Measurements from ENCODE around the gene ZNF205. TPM values are rescaled to one million over a fixed set of nuclear protein-coding genes. Genes with fewer than 3 reads are reported as not detected.
"Not testable (repeated sequence)": the region's sequence is repeated elsewhere in the genome, so short reads cannot be mapped to it uniquely, and the experiment has no call there.

ZNF205 gene
- total RNA-seq, 1 experiment from 2014 or later = 12.1 TPM

- Mint-ChIP-seq H3K36me3 (ENCODE audit: insufficient read depth, unreplicated experiment) (no peaks in the 10 kb centered on the region), H3K27ac (ENCODE audit: low read depth, unreplicated experiment) (no peak overlapping the region), H3K4me1 (ENCODE audit: insufficient read depth, unreplicated experiment) (no peaks in the 10 kb centered on the region), H3K9me3 (ENCODE audit: unreplicated experiment) (no peaks in the 10 kb centered on the region), H3K27me3 (ENCODE audit: insufficient read depth, unreplicated experiment) (peaks cover 37% of the 10 kb centered on the region), H3K4me3 (ENCODE audit: unreplicated experiment) (no peak overlapping the region)
- no TSS peak for BruUV-seq (replicated peaks)
- DNase-seq (ENCODE audit: unreplicated experiment) = no peak
- intact Hi-C loops (cut with micrococcal nuclease) = no loop called here
- CTCF ChIA-PET = no interaction called here
- POLR2A ChIA-PET = interaction anchor here (0.6 to 1.2 kb wide), 3 partner anchors 19 to 26 kb away, joined by 3 read pairs; partner anchors contain the start of gene ZSCAN10
- TF ChIP-seq CTCF (IDR thresholded peaks at IDR 0.05; ENCODE audit: unreplicated experiment) = no peak
Observed at GRCh38 chr16:3080024-3080423, 32.4 kb upstream of the ZNF205 start.

- H3K9me3 Mint-ChIP-seq (ENCODE audit: unreplicated experiment); DNase-seq (ENCODE audit: unreplicated experiment); CTCF ChIA-PET; H3K4me3 Mint-ChIP-seq (ENCODE audit: unreplicated experiment); intact Hi-C loops (cut with micrococcal nuclease); BruUV-seq (replicated peaks); H3K4me1 Mint-ChIP-seq (ENCODE audit: insufficient read depth, unreplicated experiment); H3K27ac Mint-ChIP-seq (ENCODE audit: low read depth, unreplicated experiment); H3K36me3 Mint-ChIP-seq (ENCODE audit: insufficient read depth, unreplicated experiment): not testable (repeated sequence)
- H3K27me3 Mint-ChIP-seq (ENCODE audit: insufficient read depth, unreplicated experiment) = peaks cover 37% of the 10 kb centered on the region
- POLR2A ChIA-PET = interaction anchor here (0.6 kb wide), 1 partner anchor 50 kb away, joined by 3 read pairs; no protein-coding TSS in a partner anchor
Observed at GRCh38 chr16:3081957-3082356, 30.4 kb upstream of the ZNF205 start.

GRCh38 chr16:3083408-3083807, 29.0 kb upstream of the ZNF205 start:
- BruUV-seq (replicated peaks); H3K9me3 Mint-ChIP-seq (ENCODE audit: unreplicated experiment); H3K4me3 Mint-ChIP-seq (ENCODE audit: unreplicated experiment); H3K27ac Mint-ChIP-seq (ENCODE audit: low read depth, unreplicated experiment); intact Hi-C loops (cut with micrococcal nuclease); DNase-seq (ENCODE audit: unreplicated experiment); H3K4me1 Mint-ChIP-seq (ENCODE audit: insufficient read depth, unreplicated experiment); POLR2A ChIA-PET; H3K36me3 Mint-ChIP-seq (ENCODE audit: insufficient read depth, unreplicated experiment): not testable (repeated sequence)
- CTCF ChIA-PET = interaction anchor here (0.6 kb wide), 1 partner anchor 13 kb away, joined by 3 read pairs; no protein-coding TSS in a partner anchor
- peaks cover 29% of the 10 kb centered on the region for H3K27me3 Mint-ChIP-seq (ENCODE audit: insufficient read depth, unreplicated experiment)

GRCh38 chr16:3084491-3084890, 27.9 kb upstream of the ZNF205 start:
- H3K4me3 Mint-ChIP-seq (ENCODE audit: unreplicated experiment) = no peak overlapping the region
- H3K36me3 Mint-ChIP-seq (ENCODE audit: insufficient read depth, unreplicated experiment) = no peaks in the 10 kb centered on the region
- TF ChIP-seq CTCF (IDR thresholded peaks at IDR 0.05; ENCODE audit: unreplicated experiment) = no peak
- POLR2A ChIA-PET = no interaction called here
- peaks cover 18% of the 10 kb centered on the region for H3K27me3 Mint-ChIP-seq (ENCODE audit: insufficient read depth, unreplicated experiment)
- no peaks in the 10 kb centered on the region for H3K4me1 Mint-ChIP-seq (ENCODE audit: insufficient read depth, unreplicated experiment)
- CTCF ChIA-PET = no interaction called here
- DNase-seq (ENCODE audit: unreplicated experiment) = no peak
- H3K9me3 Mint-ChIP-seq (ENCODE audit: unreplicated experiment) = no peaks in the 10 kb centered on the region
- intact Hi-C loops (cut with micrococcal nuclease) = no loop called here
- no peak overlapping the region for H3K27ac Mint-ChIP-seq (ENCODE audit: low read depth, unreplicated experiment)
- no TSS peak for BruUV-seq (replicated peaks)

DNA sequence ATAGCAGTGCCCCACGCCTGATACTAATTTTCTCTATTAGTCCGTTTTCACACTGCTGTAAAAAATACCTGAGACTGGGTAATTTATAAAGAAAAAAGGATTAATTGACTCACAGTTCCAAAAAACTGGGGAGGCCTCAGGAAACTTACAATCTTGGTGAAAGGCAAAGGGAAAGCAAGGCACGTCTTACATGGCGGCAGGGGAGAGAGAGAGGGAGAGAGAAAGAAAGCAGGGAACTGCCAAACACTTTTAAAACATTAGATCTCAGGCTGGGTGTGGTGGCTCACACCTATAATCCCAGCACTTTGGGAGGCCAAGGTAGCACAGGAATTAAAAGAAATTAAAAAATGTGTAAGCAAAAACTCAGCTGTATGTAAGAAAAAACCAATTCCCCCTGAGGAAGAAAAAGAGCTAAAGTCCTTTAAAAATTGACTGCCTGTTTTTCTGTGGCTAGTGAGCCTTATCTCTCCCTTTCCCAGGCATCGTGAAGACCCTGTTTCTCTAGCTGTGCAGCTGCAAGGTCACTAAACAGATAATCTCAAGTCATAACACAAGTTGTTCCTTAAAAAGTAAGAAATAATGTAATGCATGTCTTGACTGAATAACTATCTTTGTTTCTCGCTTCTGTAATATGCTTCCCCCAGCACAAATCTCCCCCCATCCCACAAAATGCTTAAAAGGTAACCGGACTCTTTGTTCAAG, 27.3 kb upstream of the ZNF205 start:
- CTCF ChIA-PET = no interaction called here
- POLR2A ChIA-PET = no interaction called here
- no TSS peak for BruUV-seq (replicated peaks)
- intact Hi-C loops (cut with micrococcal nuclease) = no loop called here
- H3K4me1 Mint-ChIP-seq (ENCODE audit: insufficient read depth, unreplicated experiment) = no peaks in the 10 kb centered on the region
- H3K4me3 Mint-ChIP-seq (ENCODE audit: unreplicated experiment) = no peak overlapping the region
- H3K27me3 Mint-ChIP-seq (ENCODE audit: insufficient read depth, unreplicated experiment) = peaks cover 12% of the 10 kb centered on the region
- DNase-seq (ENCODE audit: unreplicated experiment) = no peak
- no peaks in the 10 kb centered on the region for H3K36me3 Mint-ChIP-seq (ENCODE audit: insufficient read depth, unreplicated experiment)
- H3K27ac Mint-ChIP-seq (ENCODE audit: low read depth, unreplicated experiment) = no peak overlapping the region
- H3K9me3 Mint-ChIP-seq (ENCODE audit: unreplicated experiment) = no peaks in the 10 kb centered on the region
- TF ChIP-seq CTCF (IDR thresholded peaks at IDR 0.05; ENCODE audit: unreplicated experiment) = no peak

Measured in MCF 10A (cell line).